HG02885 (cell line): ENCODE results near the gene FDPS.

Experiments
- ATAC-seq: cut with Tn5 transposase; IDR thresholded peaks from one replicate; pipeline ENCODE4 v1.9.1; 2021; ENCODE audit warnings: mild to moderate bottlenecking; ENCODE audit not compliant: unreplicated experiment, poor library complexity

FDPS gene

DNA sequence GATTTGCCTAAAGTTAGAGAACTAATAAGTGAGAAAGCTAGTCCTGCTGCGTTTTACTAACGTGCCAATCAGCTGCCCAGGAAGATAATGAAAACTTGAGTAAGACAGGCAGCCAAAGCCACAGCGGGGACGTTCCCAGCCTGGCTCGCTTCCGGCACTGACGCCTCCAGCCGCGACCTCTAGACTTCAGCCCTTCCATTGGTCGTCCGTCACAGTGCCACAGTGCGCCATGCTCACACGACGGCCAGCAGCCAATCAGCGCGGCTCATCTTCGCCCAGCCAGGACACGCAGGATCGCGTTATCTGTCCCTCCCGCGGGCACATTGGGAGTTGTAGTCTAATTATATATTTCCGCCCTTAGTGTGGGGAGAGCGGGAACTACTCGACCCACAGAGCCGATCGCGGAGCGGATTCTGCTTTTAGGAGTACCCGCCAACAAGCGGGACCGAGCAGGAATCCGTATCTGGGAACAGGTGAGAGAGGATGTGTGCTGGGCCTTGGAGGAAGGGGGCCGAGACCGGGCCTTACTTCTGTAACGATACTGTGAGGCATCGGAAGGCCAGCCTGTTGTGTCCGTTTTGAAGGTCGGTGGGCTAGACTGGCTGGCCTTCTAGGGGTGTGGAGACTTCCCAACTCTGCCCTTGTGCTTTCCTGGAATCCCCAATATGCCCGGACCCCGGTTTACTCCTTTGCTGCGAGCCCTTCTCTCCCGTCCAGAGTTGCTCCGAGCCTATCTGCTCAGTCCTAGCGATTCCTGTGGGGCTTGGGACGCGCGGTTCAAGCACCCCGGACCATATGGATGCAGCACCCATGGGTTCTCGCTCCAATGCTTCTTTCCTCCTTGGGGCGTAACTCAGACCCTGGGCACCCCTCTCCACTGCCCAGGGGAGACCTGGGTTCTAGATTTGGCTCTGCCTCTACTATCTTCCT, at the start of gene FDPS:
Gene FDPS (plus strand): TSS at position 374 of the 930 bp plus-strand sequence. CDS start 924 bp downstream, outside the sequence.
- peak; percentile 97 for ATAC-seq

DNA sequence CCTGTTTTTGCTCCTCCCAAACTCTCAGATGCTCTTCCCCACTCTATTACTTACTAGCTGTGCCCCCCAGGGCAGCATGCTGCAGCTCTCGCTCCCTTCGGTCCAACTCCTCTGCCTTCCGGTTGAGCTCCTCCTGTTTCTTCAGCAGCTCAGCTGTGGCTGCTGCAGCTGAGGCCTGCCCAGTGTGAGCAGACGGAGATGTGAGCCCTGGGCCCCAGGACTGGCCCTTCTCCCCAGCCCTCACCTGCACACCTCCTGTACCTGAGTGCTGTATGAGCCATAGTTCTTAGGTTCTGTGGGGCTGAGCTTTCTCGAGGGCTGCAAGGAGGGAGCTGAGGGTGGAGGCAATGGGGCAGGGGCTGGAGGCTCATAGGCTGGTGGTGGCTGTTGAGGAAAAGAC, 48.4 kb upstream of the FDPS start:
- no peak for ATAC-seq

DNA sequence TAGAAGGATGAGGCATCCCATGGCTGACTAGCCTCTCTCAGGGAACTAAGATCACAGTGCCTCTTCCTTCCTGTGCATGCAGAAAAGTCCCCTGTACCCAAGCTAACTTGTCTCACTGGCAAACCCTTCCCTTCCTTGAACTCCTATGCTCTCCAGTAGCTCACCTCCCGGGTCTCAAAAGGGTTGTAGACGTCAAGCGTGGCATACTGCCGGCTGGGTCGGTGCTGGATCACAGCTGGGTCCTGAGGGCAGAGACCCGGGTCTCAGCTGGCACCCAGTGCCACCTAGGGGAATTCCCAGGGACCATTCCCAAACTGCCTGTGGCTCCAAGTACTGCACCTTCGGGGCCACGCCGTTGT, 47.2 kb upstream of the FDPS start:
- ATAC-seq: no peak

DNA sequence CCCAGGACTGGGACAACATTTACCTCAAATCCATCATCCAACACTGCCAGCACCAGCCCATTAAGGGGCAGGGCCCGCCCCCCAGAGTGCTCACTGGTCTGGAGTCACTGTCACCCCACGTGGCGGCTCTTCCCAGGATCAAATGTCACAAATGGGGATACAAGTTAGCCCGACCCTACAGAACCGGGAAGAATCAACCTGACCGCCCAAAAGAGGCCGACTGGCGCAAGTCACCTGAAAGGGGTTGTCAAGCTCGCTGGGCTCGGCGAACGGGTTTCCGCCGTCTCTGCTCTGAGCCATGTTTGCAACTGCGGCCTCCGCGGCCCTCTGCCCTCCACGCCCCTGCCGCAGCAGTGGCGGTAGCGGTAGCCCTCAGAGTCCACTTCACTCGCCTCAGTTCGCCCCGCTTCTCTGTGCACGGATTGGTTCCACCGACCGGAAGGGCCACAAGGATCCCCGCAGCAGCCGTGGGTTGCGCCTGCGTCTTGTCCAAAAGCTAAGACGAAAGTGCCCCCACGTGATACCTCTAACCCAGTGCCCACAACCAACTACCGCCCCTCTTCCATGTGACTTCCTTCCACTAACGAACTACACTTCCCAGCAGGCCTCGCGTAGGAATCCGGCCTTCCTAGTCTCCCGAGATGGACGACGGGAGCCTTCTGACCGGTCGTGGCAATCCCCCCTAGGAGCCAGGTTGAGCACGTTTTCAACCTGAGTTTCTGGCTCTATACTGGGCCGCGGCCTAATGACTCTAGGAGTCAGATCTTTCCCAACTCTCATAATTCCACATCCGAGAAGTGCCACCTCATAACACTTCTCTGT, 46.6 kb upstream of the FDPS start, which contains the start of gene SCAMP3:
Gene SCAMP3 (minus strand): TSS at position 509 of the 822 bp plus-strand sequence. CDS start 209 bp downstream, at position 300.
- ATAC-seq: peak; percentile 91

DNA sequence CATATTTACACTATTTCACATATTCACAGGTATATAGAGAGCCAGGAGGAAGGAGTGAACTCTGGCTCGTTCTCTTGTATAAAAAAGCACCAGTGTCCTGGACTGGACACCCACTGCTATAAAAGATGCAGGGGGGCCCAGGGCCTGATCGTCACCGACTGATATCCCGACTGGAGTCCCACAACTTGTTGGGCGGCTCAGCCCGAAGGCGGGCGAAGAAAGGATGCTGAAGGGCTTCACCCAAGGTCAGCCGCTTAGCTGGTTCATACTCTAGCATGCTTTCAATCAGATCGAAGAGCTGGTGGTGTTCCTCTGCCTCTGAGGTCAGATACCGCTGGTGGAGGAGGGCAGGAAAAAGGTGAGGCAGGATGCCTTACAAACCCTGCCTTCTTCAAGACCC, 45.6 kb upstream of the FDPS start:
- ATAC-seq: no peak

DNA sequence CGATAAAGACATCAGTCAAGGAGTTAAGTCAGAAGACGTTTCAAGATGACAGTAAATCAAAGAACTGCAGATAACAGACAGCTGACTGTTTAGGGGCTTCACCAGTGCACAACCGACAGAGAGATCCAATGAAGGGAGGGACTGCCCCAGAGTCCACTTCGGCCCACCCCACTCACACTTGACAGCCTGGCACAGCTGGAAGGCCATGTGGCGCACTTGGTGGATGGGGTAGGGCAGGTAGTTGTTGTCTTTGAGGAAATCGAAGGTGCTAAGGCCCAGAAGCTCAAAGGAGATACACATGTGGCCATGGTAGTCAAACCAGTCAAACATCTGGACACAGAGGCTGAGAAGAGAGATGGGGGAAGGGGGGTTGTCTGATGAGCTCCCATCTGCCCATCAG, 42.1 kb upstream of the FDPS start:
- ATAC-seq: no peak

DNA sequence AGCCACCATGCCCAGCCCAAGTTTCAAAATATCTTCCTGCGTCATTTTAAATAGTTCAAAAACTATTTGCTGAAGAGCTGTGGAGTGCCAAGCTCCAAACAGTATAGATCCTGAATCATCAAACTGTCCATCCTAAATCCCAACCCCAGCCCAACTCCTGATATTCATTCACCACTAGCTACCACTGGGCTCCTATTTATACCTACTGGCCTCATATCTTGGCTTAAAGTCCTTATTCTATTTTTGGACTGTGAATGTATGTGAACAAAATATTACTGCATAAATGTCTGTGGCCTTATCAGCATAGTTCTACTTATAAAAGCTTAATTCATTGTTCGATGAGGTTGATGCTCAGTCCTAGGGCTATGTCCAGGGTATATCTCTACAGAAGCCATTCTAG, 41.3 kb upstream of the FDPS start:
- ATAC-seq: no peak

DNA sequence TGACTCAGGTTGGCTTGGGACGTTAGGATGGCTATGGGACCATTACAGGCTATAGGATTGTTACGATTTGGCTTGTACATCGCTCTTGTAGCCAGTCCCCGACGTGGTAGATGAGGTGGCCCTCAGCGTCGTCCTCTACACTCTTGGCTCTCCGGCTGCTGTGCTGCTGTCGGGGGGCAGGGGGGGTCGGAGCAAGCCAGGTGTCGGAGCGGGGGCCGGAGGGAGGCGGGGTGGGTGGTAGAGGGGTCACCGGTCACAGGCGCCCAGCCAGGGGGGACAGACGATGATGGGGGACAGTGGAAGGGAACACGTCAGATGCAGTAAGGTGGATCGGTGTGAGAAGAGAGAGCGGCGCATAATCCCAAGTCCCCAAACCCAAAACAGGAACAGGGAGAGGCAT, 40.0 kb upstream of the FDPS start:
- no peak for ATAC-seq

DNA sequence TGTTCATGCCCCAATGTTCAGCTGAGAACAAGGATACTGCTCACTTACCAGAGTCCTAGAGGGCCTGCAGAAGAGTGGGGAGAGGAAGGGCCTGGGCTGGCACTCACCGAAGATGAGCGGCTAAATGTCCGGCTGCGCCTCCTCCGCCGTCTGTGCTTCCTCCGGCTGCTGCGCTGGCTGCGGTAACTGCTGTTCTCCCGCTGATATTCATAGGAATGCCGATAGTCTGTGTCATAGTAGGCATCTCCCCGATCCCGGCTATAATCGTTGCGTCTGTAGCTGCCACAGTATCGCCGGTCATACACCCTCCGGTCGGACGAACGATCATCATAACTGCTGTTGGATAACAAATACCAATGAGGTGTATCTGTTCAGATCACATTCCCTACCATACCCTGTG, 39.3 kb upstream of the FDPS start:
- no peak for ATAC-seq

DNA sequence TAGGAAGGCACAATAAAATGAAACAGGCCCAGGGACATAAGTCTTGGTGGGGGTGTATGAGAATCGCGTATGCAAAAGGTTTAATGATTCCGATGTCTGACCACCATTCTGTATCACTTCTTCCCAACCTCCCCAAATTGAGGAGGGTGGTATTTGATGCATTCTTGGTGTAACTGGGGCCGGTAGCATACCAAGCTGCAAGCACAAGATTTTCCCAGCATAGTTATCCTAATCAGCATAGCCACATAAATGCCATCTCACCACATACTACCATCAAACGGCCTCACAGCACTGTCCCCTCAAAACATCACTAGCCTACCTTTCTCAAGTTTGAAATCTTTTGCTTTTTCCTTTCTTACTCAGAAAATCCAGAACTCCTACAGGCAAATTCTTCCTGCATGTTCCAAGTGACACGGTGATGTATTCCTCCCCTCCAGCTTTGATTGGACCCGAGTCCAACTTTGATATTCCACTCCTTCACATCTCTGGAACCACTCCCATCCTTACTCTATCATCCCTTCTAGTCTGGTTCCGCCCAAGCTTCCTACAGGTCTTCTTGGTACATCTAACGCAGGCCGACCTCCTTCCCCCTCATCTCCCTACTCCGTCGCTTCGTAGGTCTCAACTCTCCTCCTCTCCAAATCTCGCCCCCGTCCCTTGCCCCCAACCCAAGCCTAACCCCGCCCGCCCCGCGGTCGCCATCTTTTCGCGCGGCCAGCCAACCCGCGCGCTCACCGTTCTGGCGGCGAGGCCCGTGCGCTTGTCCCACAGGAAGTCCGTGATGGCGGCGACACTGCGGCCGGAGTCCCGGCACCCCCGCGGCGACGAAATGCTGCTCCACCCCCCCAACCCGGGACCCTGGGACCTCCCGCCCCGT, 36.0 kb upstream of the FDPS start:
- peak; percentile 30 for ATAC-seq

DNA sequence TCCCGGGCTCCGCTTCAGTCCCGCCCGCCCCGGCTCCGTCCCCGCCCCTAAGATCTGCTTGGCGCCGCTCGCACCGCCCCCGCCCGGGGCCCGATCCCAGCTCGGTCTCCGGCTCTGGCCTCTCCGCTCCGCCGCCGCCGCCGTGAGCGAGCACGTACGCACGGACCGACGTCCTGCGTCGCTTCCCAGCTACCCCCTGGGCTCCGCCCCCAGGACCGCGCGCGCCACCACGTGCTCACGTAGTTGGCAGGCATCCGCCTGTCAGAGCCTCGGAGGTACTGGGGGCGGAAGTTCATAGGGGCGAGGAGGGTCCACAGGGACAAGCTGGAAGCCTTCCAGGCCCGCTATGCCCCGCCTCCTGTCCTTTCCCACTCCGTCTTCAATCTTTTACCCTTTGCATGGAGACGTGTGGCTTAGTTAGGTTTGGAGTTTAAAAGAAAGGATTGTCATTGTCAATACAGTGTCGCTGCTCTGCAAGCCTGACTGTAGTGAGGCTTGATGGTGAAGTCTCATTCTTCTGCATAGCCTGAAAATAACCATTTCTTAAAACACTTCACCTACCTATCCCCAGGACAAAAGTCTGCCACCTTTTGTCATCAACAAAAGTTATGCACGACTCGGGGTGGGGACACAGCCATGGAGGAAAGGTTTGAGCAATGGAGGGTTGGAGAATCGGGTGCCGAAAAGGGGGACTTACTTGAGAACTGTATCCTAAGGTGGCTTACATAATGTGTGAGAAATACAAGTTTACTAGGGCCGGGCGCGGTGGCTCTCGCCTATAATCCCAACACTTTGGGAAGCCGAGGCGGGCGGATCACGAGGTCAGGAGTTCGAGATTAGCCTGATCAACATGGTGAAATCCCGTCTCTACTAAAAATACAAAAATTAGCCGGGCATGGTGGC, 35.1 kb upstream of the FDPS start, which contains the start of gene CLK2:
Gene CLK2 (minus strand): TSS at position 162 of the 903 bp plus-strand sequence. CDS start 2,527 bp downstream, outside the sequence.
- peak; percentile 79 for ATAC-seq

DNA sequence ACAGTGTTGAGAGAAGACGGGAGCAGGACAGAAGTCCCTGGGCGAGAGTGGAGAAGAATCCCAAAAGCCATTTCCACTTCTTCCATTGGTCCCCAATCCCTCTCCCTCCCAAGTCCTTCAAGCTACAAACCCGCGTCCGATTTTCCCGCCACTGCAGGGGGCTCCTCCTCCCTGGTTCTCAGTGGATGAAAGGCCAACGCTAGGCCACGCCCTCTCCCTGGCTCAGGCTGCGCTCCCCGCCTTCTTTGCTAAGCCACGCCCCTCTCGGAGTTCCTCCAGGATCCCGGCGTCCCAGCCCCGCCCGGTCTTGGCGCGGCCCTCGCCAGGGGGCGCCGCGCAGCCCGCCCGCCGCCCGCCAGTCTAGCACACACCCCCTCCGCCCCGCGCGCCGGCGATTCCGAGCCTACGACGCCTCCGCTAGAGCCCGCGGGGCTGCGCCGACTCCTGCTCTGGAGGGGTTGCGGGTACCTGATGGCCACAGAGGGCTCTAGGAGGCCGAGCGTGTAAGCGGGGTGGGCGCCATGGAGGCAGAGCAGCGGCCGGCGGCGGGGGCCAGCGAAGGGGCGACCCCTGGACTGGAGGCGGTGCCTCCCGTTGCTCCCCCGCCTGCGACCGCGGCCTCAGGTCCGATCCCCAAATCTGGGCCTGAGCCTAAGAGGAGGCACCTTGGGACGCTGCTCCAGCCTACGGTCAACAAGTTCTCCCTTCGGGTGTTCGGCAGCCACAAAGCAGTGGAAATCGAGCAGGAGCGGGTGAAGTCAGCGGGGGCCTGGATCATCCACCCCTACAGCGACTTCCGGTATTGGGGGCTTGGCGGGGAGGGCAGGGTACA, 31.4 kb upstream of the FDPS start, which contains the start of gene HCN3:
Gene HCN3 (plus strand): TSS at position 394 of the 832 bp plus-strand sequence. CDS start 128 bp downstream, at position 522.
- peak; percentile 77 for ATAC-seq

DNA sequence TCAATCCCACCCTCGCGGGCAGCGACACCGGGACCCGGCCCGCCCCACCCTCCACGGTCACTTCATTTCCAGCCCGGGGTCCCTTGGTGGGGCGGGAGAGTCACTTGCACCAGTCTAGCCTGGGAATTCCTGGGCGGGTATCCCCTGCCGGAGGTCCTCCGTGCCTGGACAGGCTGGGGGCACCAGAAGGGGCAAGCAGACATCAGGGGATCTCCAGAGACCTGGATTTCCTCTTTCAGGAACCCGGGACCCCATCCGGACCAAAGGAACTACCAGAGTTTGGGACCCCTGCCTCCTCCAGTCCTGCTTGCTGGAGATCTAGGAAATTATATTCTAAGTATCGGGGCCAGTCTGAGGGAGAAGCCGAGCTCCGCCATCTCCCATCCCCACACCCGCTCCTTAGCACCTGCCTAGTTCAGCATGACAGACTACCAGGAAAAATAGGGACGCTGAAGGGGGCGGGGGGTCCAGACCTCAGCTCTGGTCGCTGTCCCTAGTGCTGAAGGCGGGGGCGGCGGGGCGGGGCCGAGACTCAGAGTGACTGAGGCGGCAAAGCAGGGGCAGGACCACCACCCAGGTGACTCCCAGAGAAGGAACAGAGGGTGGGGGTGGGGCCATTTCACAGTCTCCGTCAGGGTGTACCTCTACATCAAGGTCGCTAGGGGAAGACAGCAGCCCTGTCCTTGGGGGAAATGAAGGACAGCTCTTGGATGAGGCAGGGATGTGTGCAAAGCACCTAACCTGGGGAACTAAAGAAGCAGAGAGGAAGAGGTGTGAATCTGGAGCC, 30.6 kb upstream of the FDPS start:
- ATAC-seq: no peak

DNA sequence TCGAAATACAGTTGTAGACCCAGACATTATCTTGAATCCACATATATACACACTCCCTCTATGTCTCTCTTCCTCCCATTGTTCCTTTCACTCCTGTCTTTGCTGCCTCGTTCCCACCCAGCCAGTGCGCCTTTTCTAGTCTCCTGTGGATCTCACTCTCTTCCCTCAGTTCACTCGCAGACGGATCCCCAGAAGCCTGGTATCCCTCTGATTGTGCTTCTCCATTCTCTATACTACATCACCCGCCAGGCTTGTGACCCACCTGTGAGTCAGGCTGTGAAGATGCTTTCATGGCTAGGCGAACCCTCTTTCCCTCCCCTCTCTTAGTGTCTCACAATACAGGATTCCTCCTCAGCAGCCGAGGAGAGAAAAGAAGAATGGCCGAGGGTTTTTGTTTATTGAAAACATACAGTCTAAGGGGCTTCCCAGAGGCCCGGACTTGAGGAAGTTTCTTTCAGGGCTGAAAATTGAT, 29.9 kb upstream of the FDPS start:
- no peak for ATAC-seq

DNA sequence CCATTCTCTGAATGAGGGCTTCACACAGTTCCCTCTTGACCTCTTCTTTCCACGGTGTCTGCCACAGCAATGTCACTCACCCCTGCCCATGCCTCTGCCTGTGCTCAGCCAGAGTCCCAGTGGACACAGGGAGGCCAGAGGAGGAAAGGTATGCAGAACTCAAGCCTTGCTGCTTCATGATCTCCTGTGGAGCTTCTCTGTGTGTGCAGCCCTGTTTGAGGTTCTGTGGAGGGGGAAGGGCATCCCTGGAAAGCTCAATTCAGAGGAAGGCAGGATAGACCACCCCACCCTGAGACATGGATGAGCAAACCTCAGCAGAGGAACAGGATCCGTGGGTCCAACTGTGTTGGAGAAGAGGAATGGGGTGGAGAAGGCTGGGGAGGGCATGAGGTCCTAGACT, 29.4 kb upstream of the FDPS start:
- ATAC-seq: no peak

DNA sequence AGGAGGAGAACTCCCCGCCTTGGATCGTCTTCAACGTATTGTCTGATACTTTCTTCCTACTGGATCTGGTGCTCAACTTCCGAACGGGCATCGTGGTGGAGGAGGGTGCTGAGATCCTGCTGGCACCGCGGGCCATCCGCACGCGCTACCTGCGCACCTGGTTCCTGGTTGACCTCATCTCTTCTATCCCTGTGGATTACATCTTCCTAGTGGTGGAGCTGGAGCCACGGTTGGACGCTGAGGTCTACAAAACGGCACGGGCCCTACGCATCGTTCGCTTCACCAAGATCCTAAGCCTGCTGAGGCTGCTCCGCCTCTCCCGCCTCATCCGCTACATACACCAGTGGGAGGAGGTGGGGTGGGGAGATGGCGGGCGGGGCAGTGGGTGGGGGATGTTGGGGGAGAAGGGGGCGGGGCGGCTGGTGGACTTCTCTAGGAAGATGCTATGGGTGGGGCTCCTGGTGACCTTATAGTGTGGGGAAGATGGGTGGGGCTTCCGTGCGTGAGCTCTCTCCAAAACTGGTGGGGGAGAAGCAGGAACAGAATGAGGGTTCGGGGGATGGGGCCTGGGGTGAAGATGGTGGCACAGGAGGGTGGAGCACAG, 26.1 kb upstream of the FDPS start:
- no peak for ATAC-seq

DNA sequence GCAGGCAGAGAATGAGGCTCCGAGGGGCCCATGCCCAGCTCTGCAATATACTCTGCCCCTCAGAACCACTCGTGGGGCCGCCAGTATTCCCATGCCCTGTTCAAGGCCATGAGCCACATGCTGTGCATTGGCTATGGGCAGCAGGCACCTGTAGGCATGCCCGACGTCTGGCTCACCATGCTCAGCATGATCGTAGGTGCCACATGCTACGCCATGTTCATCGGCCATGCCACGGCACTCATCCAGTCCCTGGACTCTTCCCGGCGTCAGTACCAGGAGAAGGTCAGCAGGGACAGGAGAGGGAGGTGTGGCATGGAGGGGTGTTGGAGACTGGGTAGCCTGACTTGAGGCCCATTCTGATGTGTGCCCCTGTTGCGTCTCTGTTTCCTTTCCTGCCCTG, 24.2 kb upstream of the FDPS start:
- no peak for ATAC-seq
